Stimulated activated CD8-positive, alpha-beta memory T cell treated with anti-CD3 and anti-CD28 coated beads, Interleukin-12 subunit alpha, Interleukin-12 subunit beta, amount 100 ng/mL, for 1 hour (primary cell): ENCODE data around the gene SLC6A6.
A peak's percentile ranks its signal among the peaks of the same experiment; 100 is the strongest.

Experiments used
- DNase-seq: peaks from one replicate; pipeline ENCODE4 v3.0.0-alpha.2; 2020; ENCODE audit warnings: low read depth

SLC6A6 gene

GRCh38 chr3:14372587-14372986, 29.8 kb upstream of the SLC6A6 start:
- DNase-seq = no peak

GRCh38 chr3:14373753-14374376, 28.5 kb upstream of the SLC6A6 start:
- no peak for DNase-seq

DNA sequence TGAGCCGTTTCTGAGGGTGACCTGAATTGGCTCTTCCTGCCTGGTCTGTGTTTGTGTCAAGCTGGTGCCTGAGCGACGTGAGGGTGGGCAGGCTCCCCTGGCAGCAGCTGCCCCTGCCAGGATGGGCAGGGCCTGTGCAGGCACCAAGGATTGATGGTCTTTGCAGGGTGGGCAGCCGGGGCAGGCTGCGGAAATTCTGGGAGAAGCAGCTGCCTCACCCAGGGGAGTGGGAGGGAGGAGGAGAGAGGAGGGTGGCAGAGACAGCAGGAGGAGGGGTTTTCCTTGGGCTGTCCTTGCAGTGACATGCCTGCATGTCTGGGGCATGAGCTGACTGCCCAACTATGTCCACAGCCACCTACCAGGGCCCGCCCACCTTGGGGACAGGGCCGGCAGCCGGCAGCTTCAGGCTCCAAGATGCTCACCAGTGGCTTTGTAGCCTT, 27.9 kb upstream of the SLC6A6 start:
- no peak for DNase-seq

DNA sequence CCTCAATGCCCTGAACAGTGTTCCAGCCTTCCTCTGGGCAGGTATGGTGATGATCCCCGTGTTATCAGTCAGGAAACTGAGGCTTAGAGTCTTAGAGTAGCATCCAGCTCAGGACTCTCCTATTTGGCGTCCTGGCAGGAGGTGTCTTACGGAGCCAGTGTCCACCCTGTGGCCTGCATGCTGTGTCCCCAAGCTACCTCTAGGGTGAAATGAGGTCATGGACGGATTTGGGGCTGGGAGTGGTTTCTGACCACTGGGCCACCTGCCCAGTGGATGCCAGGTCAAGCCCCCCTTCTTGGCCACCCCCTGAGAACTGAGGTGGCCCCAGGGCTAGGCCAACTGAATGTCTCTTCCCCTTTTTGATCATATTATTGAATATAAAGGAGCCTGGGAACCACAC, 27.2 kb upstream of the SLC6A6 start:
- DNase-seq = no peak

GRCh38 chr3:14376348-14377043, 25.9 kb upstream of the SLC6A6 start:
- DNase-seq = no peak

DNA sequence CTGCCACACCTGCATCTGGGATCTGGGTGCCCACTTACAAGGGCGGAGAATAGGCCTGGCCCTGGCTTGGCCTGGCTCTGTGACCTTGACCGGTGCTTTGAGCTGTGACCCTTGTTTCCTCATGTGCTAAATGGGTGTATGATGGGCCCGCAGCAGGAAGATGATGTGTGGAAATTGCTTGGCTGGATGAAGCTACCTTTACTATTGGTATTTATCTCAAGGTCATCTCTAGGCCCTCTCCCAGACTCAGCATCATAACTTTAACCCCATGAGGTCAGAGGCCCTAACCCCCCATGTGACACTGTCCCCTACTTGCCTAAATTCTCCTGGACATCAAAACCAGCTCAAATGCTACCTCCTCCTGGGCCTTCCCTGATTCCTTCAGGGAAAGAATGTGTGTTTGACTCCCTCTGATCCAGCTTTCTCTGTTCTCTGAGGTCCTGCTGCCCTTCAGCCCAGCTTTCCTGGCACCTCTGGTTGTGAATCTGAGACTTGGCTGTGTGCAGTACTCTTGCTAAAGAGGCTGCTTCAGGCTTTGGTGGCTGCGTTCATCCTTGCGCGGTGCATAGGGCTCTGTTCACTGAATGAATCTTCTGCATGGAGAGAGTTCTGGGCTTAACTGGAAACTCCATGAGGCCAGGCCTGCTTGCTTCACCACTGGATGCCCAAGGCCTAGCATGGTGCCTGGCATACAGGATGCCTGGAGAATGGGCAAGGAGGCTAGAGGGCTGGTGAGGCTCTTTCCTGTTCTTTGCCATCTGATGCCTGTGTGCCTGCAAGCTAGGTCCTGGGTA, 25.2 kb upstream of the SLC6A6 start:
- DNase-seq = no peak

GRCh38 chr3:14377838-14378169, 24.6 kb upstream of the SLC6A6 start:
- peak; percentile 20 for DNase-seq

DNA sequence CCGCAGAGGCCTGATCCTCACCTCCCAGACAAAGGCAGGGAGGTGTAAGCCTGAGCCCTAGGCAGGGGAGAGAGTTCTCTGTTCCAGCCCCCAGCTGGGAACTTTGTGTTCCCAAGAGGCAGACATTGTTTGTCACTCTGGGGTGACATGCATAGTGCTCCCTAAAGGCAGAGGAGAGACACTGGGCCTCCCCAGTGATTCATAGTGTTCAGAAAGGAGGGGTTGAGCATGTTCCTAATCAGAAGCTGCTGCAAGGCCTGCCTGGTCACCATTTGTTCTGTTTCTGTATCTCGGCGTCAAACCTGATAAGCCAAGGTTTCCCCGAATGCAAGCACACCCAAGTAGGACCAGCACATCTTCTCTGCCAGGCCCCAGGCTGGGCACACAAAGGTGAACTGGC, 24.0 kb upstream of the SLC6A6 start:
- DNase-seq = no peak

- DNase-seq = no peak
Measured at GRCh38 chr3:14379843-14380242, 22.6 kb upstream of the SLC6A6 start.

GRCh38 chr3:14386254-14386653, 16.2 kb upstream of the SLC6A6 start:
- DNase-seq = no peak

- DNase-seq = no peak
Measured at GRCh38 chr3:14388201-14388600, 14.2 kb upstream of the SLC6A6 start.

DNA sequence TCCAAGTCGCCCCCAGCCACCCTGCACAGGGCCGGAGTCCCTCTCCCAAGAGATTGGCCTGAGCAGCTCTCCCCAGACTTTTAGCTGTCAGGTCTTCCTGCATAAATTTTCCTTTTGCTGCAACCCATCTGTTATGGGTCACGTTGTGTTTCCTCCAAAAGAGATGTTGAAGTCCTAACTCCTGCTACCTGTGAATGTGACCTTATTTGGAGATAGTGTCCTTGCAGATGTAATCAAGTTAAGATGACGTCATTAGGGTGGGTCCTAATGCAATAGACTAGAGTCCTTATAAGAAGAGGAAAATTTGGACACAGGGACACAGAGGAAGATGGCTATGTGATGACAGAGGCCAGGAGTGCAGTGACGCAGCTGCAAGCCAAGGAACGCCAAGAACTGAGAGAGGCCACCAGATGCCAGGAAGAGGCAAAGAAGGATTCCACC, 13.2 kb upstream of the SLC6A6 start:
- DNase-seq = no peak

DNA sequence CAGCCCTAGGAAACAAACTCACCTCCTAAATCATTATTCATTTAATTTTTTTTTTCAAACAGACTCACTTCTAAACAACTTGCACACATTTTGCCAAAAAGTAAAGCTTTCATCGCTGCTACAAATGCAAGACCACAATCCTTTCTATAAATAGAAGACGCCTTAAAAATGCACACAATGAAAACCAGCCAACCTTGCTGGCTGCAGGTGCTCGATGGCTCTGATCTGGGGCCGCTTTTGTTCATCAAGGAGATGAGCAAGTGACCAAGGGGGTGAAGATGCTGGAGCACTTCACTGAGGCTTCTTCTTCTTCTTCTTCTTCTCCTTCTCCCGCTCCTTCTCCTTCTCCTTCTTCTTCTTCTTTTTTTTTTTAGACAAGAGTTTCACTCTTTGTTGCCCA, 12.7 kb upstream of the SLC6A6 start:
- DNase-seq = no peak

GRCh38 chr3:14391033-14391432, 11.4 kb upstream of the SLC6A6 start:
- no peak for DNase-seq

- DNase-seq = no peak
Measured at GRCh38 chr3:14392231-14392630, 10.2 kb upstream of the SLC6A6 start.

GRCh38 chr3:14392803-14393319, 9.5 kb upstream of the SLC6A6 start:
- no peak for DNase-seq

DNA sequence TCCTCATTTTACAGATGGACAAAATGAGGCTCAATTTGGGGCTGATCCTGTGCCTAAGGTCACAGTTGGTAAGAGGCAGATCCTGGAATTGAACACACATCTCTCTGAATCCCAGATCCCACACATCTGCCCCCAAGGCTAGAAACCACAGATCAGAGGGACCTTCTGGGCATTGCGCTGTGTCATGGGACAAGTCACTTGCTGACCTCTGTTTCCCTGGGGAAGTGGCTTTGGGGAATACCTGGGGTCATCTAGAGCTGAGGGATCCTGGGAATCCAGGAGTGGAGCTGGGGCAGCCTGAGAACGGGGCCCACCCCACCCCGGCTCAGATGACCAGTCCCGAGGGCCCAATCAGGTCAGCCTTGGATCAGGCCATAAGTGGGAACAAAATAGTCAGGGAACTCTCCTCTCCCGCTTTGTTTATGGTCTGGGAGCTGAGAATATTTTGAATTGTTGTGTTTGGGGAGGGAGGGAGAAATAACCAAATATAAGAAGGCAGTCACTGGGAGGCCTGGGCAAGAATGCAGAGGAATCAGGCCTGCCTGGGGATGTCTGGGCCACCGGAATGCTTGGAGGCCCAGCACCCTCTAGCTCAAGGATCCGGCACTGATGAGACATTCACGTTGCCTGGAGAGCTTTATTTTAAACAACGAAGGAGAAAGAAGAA, 8.8 kb upstream of the SLC6A6 start:
- DNase-seq = no peak

GRCh38 chr3:14396031-14396692, 6.2 kb upstream of the SLC6A6 start:
- no peak for DNase-seq

DNA sequence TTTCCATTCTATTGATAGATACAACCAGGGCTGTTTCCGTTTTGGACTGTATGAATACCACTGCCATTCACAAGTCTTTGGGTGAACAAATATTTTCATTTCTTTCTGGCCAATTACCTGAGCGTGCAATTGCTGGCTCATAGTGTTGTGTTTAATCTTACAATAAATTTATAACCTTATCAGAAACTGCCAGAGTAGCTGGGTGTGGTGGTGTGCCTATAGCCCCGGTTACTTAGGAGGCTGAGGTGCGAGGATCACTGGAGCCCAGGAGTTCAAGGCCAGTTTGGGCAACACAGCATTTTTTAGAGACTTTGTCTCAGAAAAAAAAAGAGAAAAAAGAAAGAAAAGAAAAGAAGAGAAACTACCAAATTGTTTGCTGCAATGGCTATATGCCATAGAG, 5.4 kb upstream of the SLC6A6 start:
- DNase-seq = no peak

- no peak for DNase-seq
Measured at GRCh38 chr3:14397531-14397930, 4.9 kb upstream of the SLC6A6 start.

- no peak for DNase-seq
Measured at GRCh38 chr3:14397940-14398796, 4.2 kb upstream of the SLC6A6 start.
